ENCODE results near the gene DDX10. TPM values are rescaled to one million over a fixed set of nuclear protein-coding genes. Genes with fewer than 3 reads are reported as not detected.

The DDX10 gene
- total RNA-seq, 1 experiment from 2014 or later = 48.3 TPM

DNA sequence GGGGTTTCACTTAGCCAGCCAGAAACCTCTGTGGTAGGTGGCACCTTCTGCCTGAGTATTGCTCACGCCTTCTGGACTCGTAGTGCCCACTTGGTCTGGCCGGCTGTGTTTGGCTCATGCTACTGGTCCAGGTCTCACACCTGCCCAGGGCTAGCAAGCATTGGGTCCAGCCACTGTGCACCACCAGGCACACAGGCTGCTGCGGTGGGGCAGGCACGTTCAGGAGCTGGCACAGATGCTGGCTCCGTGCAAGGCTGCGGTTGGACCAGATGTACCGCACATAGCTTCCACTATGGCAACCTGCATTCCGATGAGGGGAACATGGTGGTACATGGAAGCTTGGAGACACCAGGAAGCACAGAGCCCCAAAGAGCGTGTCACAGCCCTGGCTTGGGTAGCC lies 36.5 kb upstream of the DDX10 start:
- Mint-ChIP-seq H3K4me3 (no peak overlapping the region), H3K9me3 (peaks cover 17 to 18% of the 10 kb centered on the region in 2 experiments), H3K36me3 (ENCODE audit: insufficient read depth in 1 of 3, low read depth in 3 of 3) (peaks cover 0 to 17% (median 4%) of the 10 kb centered on the region in 3 experiments; a peak in 5 of 7 replicates), H3K27ac (no peak overlapping the region), H3K4me1 (peaks cover 20 to 22% of the 10 kb centered on the region in 2 experiments), H3K27me3 (ENCODE audit: low read depth) (no peaks in the 10 kb centered on the region)
- H2BK20ac ChIP-seq (ENCODE audit: low read depth, low read length, poor library complexity, severe bottlenecking) = no peak overlapping the region
- H3K4me1 ChIP-seq (ENCODE audit: insufficient read depth, low read length) = no peaks in the 10 kb centered on the region; the same call in 1 of the 2 replicates
- no peak overlapping the region for H3K56ac ChIP-seq (ENCODE audit: insufficient read length, low read depth, low read length)
- H3K27me3 ChIP-seq (ENCODE audit: insufficient read depth, low read length) = no peaks in the 10 kb centered on the region
- no peaks in the 10 kb centered on the region for H4K20me1 ChIP-seq (ENCODE audit: control insufficient read depth, insufficient read depth, insufficient read length)
- peaks cover 10% of the 10 kb centered on the region for H3K9me3 ChIP-seq (ENCODE audit: control insufficient read depth, low read depth, low read length)
- H2BK120ac ChIP-seq (ENCODE audit: low read depth, low read length, poor library complexity, severe bottlenecking) = no peak overlapping the region
- no peak overlapping the region for H2BK5ac ChIP-seq (ENCODE audit: insufficient read length, low read length)
- H2AFZ ChIP-seq (ENCODE audit: low read length) = no peak overlapping the region
- H3K4ac ChIP-seq (ENCODE audit: low read depth, low read length) = no peak overlapping the region
- no peaks in the 10 kb centered on the region for H3K79me2 ChIP-seq (ENCODE audit: insufficient read depth, low read length)
- H4K91ac ChIP-seq (ENCODE audit: insufficient read length, low read depth, low read length) = no peak overlapping the region
- TF ChIP-seq, protein P1, sequence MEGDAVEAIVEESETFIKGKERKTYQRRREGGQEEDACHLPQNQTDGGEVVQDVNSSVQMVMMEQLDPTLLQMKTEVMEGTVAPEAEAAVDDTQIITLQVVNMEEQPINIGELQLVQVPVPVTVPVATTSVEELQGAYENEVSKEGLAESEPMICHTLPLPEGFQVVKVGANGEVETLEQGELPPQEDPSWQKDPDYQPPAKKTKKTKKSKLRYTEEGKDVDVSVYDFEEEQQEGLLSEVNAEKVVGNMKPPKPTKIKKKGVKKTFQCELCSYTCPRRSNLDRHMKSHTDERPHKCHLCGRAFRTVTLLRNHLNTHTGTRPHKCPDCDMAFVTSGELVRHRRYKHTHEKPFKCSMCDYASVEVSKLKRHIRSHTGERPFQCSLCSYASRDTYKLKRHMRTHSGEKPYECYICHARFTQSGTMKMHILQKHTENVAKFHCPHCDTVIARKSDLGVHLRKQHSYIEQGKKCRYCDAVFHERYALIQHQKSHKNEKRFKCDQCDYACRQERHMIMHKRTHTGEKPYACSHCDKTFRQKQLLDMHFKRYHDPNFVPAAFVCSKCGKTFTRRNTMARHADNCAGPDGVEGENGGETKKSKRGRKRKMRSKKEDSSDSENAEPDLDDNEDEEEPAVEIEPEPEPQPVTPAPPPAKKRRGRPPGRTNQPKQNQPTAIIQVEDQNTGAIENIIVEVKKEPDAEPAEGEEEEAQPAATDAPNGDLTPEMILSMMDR (conservative IDR thresholded peaks at IDR 0.05) = no peak
- H3T11ph ChIP-seq (ENCODE audit: low read length) = no peak overlapping the region
- H2AK5ac ChIP-seq (ENCODE audit: insufficient read length, low read length) = no peak overlapping the region
- H3K9ac ChIP-seq (ENCODE audit: extremely low read depth, insufficient read length, low read length) = no peak overlapping the region
- no peaks in the 10 kb centered on the region for H3K23me2 ChIP-seq (ENCODE audit: insufficient read length, low read depth, low read length, poor library complexity, severe bottlenecking)
- H3K27ac ChIP-seq (ENCODE audit: insufficient read length, low read depth, low read length) = no peak overlapping the region
- H3K14ac ChIP-seq (ENCODE audit: insufficient read depth, low read length) = no peak overlapping the region
- H3K23ac ChIP-seq (ENCODE audit: insufficient read length, low read depth, low read length) = no peak overlapping the region
- H3K4me2 ChIP-seq (ENCODE audit: insufficient read depth, insufficient read length, low read length) = no peak overlapping the region
- DNase-seq = no peak
- H3K79me1 ChIP-seq (ENCODE audit: insufficient read depth, low read depth, low read length, poor library complexity, severe bottlenecking) = no peaks in the 10 kb centered on the region
- H2BK12ac ChIP-seq (ENCODE audit: insufficient read length, low read depth, low read length) = no peak overlapping the region
- no peak overlapping the region for H4K5ac ChIP-seq (ENCODE audit: insufficient read length, low read depth, low read length)
- H4K8ac ChIP-seq (replicated peaks; ENCODE audit: insufficient read length, low read depth, low read length) = no peak overlapping the region
- no peak overlapping the region for H3K18ac ChIP-seq (ENCODE audit: insufficient read length, low read depth, low read length)
- no peak overlapping the region for H2BK15ac ChIP-seq (ENCODE audit: low read depth, low read length)
- WGBS (ENCODE audit: extremely low coverage, insufficient read length, low lambda C conversion rate) = no CpG with 5 or more reads among the region's 10 CpGs
